HCT116 (cell line): Measurements from ENCODE around the gene GRID2. TPM values are rescaled to one million over a fixed set of nuclear protein-coding genes. Genes with fewer than 3 reads are reported as not detected.

Experiments used
- ATAC-seq: fragments of 200-7000 bp; cut with Tn5 transposase; 2 replicates; pipeline ENCODE4 v1.9.1; 2020; ENCODE audit warnings: mild to moderate bottlenecking, moderate library complexity
- BruUV-seq: library from RNA; stranded (reverse); fragments of 400-500 nt; replicated peaks from 2 replicates; lab custom pipeline; 2021; lab: Mats Ljungman, UMichigan
- CTCF ChIA-PET: fragments of 300-600 bp; sonication (Branson Sonifier 250); formaldehyde crosslinking; loops from one replicate; lab custom pipeline; 2021; ENCODE audit warnings: antibody characterized with exemption; lab: Charles Lee
- POLR2A ChIA-PET: fragments of 300-600, 350-600 bp; sonication (Branson Sonifier 250); formaldehyde crosslinking; loops from one replicate; lab custom pipeline; 2021; ENCODE audit warnings: antibody characterized with exemption; lab: Charles Lee
- RAD21 ChIA-PET, 2 experiments: fragments of 300-600 bp; sonication (Branson Sonifier 250); formaldehyde crosslinking; loops; one replicate each; lab custom pipeline; 2023; ENCODE audit warnings: low total read pairs in 2 of 2; ENCODE audit not compliant: uncharacterized antibody in 2 of 2, unreplicated experiment in 2 of 2, low non-redundant PET in 1 of 2; lab: Charles Lee
- DNase-seq: peaks from one replicate; pipeline ENCODE4 v3.0.0-alpha.2; 2010; ENCODE audit warnings: low read depth, low spot score
- H2AFZ ChIP-seq: fragments of 200-600 bp; shearing (Covaris generic), sonication (generic); 2 replicates; pipeline ENCODE4 v1.6.1; 2017; ENCODE audit warnings: low read depth, mixed run types, mixed read lengths, antibody characterized with exemption, low read length; ENCODE audit not compliant: poor library complexity, severe bottlenecking
- H3K27ac ChIP-seq: 2 replicates; pipeline ENCODE4 v1.5.1; 2012; ENCODE audit warnings: low read depth, low read length
- H3K27me3 ChIP-seq: fragments of 200-600 bp; sonication (generic); 2 replicates; pipeline ENCODE4 v1.6.1; 2016; ENCODE audit warnings: mixed run types, low read length, mixed read lengths; ENCODE audit not compliant: insufficient read depth
- H3K36me3 ChIP-seq, 2 experiments: fragments of 200-500 bp in 1 of 2; fragments of 200-600 bp in 1 of 2; sonication (Bioruptor generic) in 1 of 2; sonication (generic) in 1 of 2; 2 replicates each; pipeline versions ENCODE4 v1.5.1 to v1.6.1; 2014 to 2016; ENCODE audit warnings: low read length in 2 of 2, inconsistent platforms in 1 of 2, mixed read lengths in 1 of 2, mixed run types in 1 of 2; ENCODE audit not compliant: insufficient read depth in 2 of 2, control insufficient read depth in 1 of 2
- H3K4me1 ChIP-seq, 2 experiments: fragments of 200-600 bp in 1 of 2; sonication (generic) in 1 of 2; 2 replicates each; pipeline versions ENCODE4 v1.5.1 to v1.6.1; 2012 to 2017; ENCODE audit warnings: low read length in 2 of 2, inconsistent platforms in 1 of 2, mild to moderate bottlenecking in 1 of 2, mixed read lengths in 1 of 2, mixed run types in 1 of 2, moderate library complexity in 1 of 2; ENCODE audit not compliant: insufficient read depth in 2 of 2, control insufficient read depth in 1 of 2
- H3K4me2 ChIP-seq: fragments of 200-600 bp; sonication (generic); 2 replicates; pipeline ENCODE4 v1.6.1; 2017; ENCODE audit warnings: mixed run types, low read length, mixed read lengths
- H3K4me3 ChIP-seq, 2 experiments: fragments of 200-600 bp in 1 of 2; sonication (generic) in 1 of 2; replicated peaks in 1 of 2; 2 replicates each; pipeline ENCODE4 v1.5.1; 2011 to 2016; ENCODE audit warnings: low read length in 2 of 2, control low read depth in 1 of 2, low read depth in 1 of 2, mild to moderate bottlenecking in 1 of 2, mixed read lengths in 1 of 2, mixed run types in 1 of 2
- H3K79me2 ChIP-seq: fragments of 200-600 bp; sonication (generic); 2 replicates; pipeline ENCODE4 v1.6.1; 2017; ENCODE audit warnings: mild to moderate bottlenecking, mixed run types, low read length, moderate library complexity, mixed read lengths; ENCODE audit not compliant: insufficient read depth
- H3K9ac ChIP-seq: fragments of 200-600 bp; sonication (generic); 2 replicates; pipeline ENCODE4 v1.6.1; 2016; ENCODE audit warnings: low read length, mixed read lengths
- H3K9me2 ChIP-seq: fragments of 200-600 bp; sonication (generic), shearing (Covaris generic); 2 replicates; pipeline ENCODE4 v1.6.1; 2017; ENCODE audit warnings: mixed run types, mild to moderate bottlenecking, moderate library complexity; ENCODE audit not compliant: insufficient read depth
- H3K9me3 ChIP-seq, 2 experiments: fragments of 200-500 bp in 1 of 2; fragments of 200-600 bp in 1 of 2; sonication (Bioruptor generic) in 1 of 2; sonication (generic) in 1 of 2; 2 replicates each; pipeline ENCODE4 v1.6.1; 2014 to 2017; ENCODE audit warnings: low read length in 2 of 2, mixed read lengths in 2 of 2, inconsistent platforms in 1 of 2, low read depth in 1 of 2, mild to moderate bottlenecking in 1 of 2, mixed run types in 1 of 2, moderate library complexity in 1 of 2; ENCODE audit not compliant: control insufficient read depth in 1 of 2, insufficient read depth in 1 of 2
- H4K20me1 ChIP-seq: fragments of 200-600 bp; sonication (generic), shearing (Covaris generic); 2 replicates; pipeline ENCODE4 v1.6.1; 2017; ENCODE audit warnings: mixed run types, mild to moderate bottlenecking, moderate library complexity; ENCODE audit not compliant: insufficient read depth
- ATF3 ChIP-seq: IDR thresholded peaks from 2 replicates; pipeline ENCODE4 v1.6.1; 2012
- CBX3 ChIP-seq: IDR thresholded peaks from 2 replicates; pipeline ENCODE4 v1.6.1; 2012; ENCODE audit warnings: low read depth
- CEBPB ChIP-seq: IDR thresholded peaks from 2 replicates; pipeline ENCODE4 v1.6.1; 2012; ENCODE audit warnings: low read depth
- EGR1 ChIP-seq: IDR thresholded peaks from 2 replicates; pipeline ENCODE4 v1.6.1; 2012; ENCODE audit warnings: low read depth
- EZH2 ChIP-seq: fragments of 200-600 bp; sonication (generic); IDR thresholded peaks from 2 replicates; pipeline ENCODE4 v1.6.1; 2017; ENCODE audit warnings: antibody characterized with exemption, mixed run types
- EZH2phosphoT487 ChIP-seq: fragments of 200-600 bp; IDR thresholded peaks from 2 replicates; pipeline ENCODE4 v1.6.1; 2018; ENCODE audit warnings: antibody characterized with exemption, borderline replicate concordance
- MAX ChIP-seq: IDR thresholded peaks from 2 replicates; pipeline ENCODE4 v1.6.1; 2012
- POLR2A ChIP-seq: IDR thresholded peaks from 2 replicates; pipeline ENCODE4 v1.7.0; 2011; ENCODE audit warnings: borderline replicate concordance; ENCODE audit not compliant: insufficient read depth, insufficient read length; ENCODE audit errors: extremely low read depth
- RAD21 ChIP-seq: IDR thresholded peaks from 2 replicates; pipeline ENCODE4 v1.6.1; 2012; ENCODE audit warnings: low read depth, mild to moderate bottlenecking
- REST ChIP-seq: IDR thresholded peaks from 2 replicates; pipeline ENCODE4 v1.6.1; 2012; ENCODE audit warnings: low read depth
- SIN3A ChIP-seq: IDR thresholded peaks from 2 replicates; pipeline ENCODE4 v1.6.1; 2012; ENCODE audit warnings: low read depth
- SRF ChIP-seq: IDR thresholded peaks from 2 replicates; pipeline ENCODE4 v1.6.1; 2012; ENCODE audit warnings: low read depth
- TCF7L2 ChIP-seq: IDR thresholded peaks from 2 replicates; pipeline ENCODE4 v1.7.0; 2011; ENCODE audit warnings: borderline replicate concordance, inconsistent platforms; ENCODE audit not compliant: insufficient read depth, insufficient read length; ENCODE audit errors: extremely low read depth
- ZBTB33 ChIP-seq: IDR thresholded peaks from 2 replicates; pipeline ENCODE4 v1.6.1; 2011; ENCODE audit warnings: mild to moderate bottlenecking, low read length, moderate library complexity; ENCODE audit not compliant: insufficient replicate concordance; ENCODE audit errors: extremely low read depth
- ZFX ChIP-seq: fragments of 450-650 bp; IDR thresholded peaks from 2 replicates; pipeline ENCODE4 v1.6.1; 2017
- ZNF274 ChIP-seq: fragments of 200-500 bp; sonication (Bioruptor generic); IDR thresholded peaks from 2 replicates; pipeline ENCODE4 v1.6.1; 2014; ENCODE audit warnings: mild to moderate bottlenecking, low read depth, low read length, inconsistent platforms
- intact Hi-C: fragments of 100-400 bp; cut with micrococcal nuclease; formaldehyde crosslinking; loops from 2 replicates; pipeline ENCODE4 v1.10.0; 2022
- total RNA-seq: library from RNA; stranded (reverse); gene quantifications from one replicate; pipeline ENCODE4 v1.2.1, GENCODE V29; 2021; ENCODE audit not compliant: unreplicated experiment

Gene GRID2
- total RNA-seq, 1 experiment from 2014 or later = not detected

GRCh38 chr4:93495346-93495745 is 1191.6 kb downstream of the GRID2 start (continued):
- TF ChIP-seq ZBTB33 (no peak), SIN3A (no peak), MAX (no peak)

GRCh38 chr4:93501244-93501643 is 1197.5 kb downstream of the GRID2 start:
- Histone ChIP-seq H3K4me1 (no peaks in the 10 kb centered on the region), H3K4me2 (no peak overlapping the region), H3K79me2 (no peaks in the 10 kb centered on the region), H3K36me3 (no peaks in the 10 kb centered on the region), H3K9ac (no peak overlapping the region), H3K27ac (no peak overlapping the region), H3K4me3 (no peak overlapping the region), H4K20me1 (no peaks in the 10 kb centered on the region), H3K9me2 (no peaks in the 10 kb centered on the region), H3K27me3 (no peaks in the 10 kb centered on the region), H2AFZ (no peak overlapping the region), H3K9me3 (no peaks in the 10 kb centered on the region)
- TF ChIP-seq ATF3 (no peak), ZFX (no peak), EGR1 (no peak), EZH2phosphoT487 (no peak), TCF7L2 (no peak), CBX3 (no peak), REST (no peak), SRF (no peak), ZNF274 (no peak), ZBTB33 (no peak), POLR2A (no peak), EZH2 (no peak), CEBPB (no peak), RAD21 (no peak)
- POLR2A ChIA-PET = no interaction called here
- no TSS peak for BruUV-seq
- DNase-seq (no peak), ATAC-seq (no peak)
- intact Hi-C loops = no loop called here
- RAD21 ChIA-PET = no interaction called here
- CTCF ChIA-PET = no interaction called here
